Coronary artery (tissue), 2 donors: Measurements from ENCODE around the gene PPP1R12B.
A peak's percentile ranks its signal among the peaks of the same experiment; 100 is the strongest.

Source experiments
- DNase-seq: peaks from one replicate; pipeline ENCODE4 v3.0.0-alpha.2; 2017; ENCODE audit warnings: low spot score
- H3K27ac ChIP-seq, 2 donors: fragments of 200-600 bp; sonication (generic); one replicate each; pipeline ENCODE4 v1.5.1; 2016 to 2019
- H3K4me3 ChIP-seq: fragments of 200-600 bp; sonication (generic); 2 replicates; pipeline ENCODE4 v1.5.1; 2016; ENCODE audit warnings: mild to moderate bottlenecking, moderate library complexity
- TF ChIP-seq, protein P1 (sequence below): fragments of 200-600 bp; sonication (generic); IDR thresholded peaks from one replicate; pipeline ENCODE4 v1.5.1; 2019; ENCODE audit warnings: antibody characterized with exemption

The PPP1R12B gene

DNA sequence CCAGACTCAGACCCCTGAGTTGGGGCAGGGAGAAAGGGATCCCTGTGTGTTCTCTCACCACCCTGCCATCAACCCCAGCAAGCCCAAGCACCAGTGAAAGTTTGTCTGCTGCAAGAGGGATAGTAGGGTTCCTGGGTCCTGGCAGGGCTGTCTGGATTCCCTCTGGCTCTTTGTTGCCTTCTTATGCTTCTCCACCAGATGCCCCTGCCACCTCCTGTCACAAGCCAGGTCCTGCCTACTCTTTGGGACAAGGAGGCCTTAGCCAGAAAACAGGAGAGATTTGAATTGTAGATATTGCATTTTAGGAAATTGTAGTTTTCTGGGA is 28.5 kb upstream of the PPP1R12B start:
- H3K4me3 ChIP-seq, result no peak overlapping the region
- DNase-seq, result no peak
- no peak overlapping the region for H3K27ac ChIP-seq
- TF ChIP-seq, protein P1, sequence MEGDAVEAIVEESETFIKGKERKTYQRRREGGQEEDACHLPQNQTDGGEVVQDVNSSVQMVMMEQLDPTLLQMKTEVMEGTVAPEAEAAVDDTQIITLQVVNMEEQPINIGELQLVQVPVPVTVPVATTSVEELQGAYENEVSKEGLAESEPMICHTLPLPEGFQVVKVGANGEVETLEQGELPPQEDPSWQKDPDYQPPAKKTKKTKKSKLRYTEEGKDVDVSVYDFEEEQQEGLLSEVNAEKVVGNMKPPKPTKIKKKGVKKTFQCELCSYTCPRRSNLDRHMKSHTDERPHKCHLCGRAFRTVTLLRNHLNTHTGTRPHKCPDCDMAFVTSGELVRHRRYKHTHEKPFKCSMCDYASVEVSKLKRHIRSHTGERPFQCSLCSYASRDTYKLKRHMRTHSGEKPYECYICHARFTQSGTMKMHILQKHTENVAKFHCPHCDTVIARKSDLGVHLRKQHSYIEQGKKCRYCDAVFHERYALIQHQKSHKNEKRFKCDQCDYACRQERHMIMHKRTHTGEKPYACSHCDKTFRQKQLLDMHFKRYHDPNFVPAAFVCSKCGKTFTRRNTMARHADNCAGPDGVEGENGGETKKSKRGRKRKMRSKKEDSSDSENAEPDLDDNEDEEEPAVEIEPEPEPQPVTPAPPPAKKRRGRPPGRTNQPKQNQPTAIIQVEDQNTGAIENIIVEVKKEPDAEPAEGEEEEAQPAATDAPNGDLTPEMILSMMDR, result no peak

DNA sequence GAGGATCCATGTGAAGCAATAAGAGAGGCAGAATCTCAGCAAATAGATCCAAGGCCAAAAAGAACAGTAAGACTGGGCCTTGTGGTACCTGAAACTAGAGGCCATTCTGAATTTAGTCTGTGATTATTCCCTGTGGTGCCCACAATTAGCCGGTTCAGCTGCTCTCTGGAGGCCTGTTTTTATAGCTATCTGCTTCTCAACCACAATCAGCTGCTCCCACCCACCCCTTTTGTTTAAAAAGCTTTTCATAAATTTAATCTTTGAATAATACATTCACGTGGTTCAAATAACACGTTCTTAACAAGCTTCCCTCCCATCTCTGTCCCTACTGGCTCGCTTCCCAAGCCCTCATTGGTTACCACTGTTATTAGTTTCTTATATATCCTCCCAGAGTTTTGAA is 24.8 kb upstream of the PPP1R12B start:
- H3K4me3 ChIP-seq, result no peak overlapping the region
- TF ChIP-seq, protein P1, result no peak
- H3K27ac ChIP-seq, result no peak overlapping the region
- no peak for DNase-seq

DNA sequence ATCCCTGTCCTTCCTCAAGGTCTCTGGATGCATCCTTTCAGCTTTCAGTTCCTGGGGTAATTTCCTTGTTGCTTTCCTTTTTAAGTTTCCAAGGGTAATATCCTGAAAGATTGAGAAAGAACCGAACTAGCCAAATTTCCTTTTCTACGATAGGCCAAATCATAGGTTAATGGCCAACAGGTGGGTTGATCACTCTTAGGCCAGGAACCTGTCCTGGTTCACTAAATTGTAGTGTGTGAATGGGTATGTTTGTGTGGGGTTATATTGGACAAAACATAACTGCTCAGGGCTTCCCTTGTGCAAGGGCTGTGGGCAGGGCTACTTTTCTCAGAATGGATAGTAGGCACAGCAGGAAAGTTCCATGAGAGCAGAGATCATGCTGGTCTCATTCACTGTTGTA is 23.9 kb upstream of the PPP1R12B start:
- no peak for DNase-seq
- TF ChIP-seq, protein P1, result no peak
- Histone ChIP-seq H3K27ac (no peak overlapping the region), H3K4me3 (no peak overlapping the region)

DNA sequence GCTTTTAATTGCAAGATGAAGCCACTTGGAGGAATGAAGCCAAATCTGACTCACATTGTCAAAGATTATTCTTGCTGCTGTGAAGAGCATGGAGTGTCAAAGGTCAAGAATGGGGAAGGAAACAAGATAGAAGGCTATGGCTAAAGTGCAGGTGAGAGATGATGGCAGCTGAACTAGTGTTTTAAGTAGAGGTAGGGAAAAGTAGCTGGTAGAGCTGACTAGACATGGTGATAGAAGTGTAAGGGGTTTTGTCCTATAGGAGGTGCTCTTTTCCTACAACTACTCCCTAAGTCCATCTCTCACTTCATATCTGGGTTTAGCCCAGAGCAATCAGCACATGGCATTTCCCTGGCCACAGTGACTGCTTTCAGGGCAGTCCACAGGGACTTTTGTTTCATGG is 18.6 kb upstream of the PPP1R12B start:
- H3K27ac ChIP-seq, result no peak overlapping the region
- TF ChIP-seq, protein P1, result no peak
- H3K4me3 ChIP-seq, result no peak overlapping the region
- DNase-seq, result no peak

DNA sequence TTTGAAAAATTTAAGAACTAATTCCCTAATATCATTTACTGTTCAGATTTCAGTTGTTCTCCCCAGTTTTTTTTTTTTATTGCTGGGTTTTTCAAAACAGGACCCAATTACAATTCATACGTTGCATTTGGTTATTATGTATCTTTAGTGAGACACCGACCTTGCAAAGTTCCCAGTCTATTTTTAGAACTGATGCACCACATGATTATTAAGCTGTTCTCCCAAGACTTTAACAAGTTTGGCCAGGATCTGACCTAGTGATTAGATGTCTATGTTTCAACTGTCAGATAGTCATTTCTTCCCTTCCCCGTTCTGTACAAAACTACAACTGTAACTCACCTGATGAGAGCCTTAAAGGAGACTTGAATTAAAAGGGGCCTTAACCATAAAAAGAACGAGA is 14.6 kb upstream of the PPP1R12B start:
- Histone ChIP-seq H3K27ac (no peak overlapping the region), H3K4me3 (no peak overlapping the region)
- DNase-seq, result no peak
- TF ChIP-seq, protein P1, result no peak

DNA sequence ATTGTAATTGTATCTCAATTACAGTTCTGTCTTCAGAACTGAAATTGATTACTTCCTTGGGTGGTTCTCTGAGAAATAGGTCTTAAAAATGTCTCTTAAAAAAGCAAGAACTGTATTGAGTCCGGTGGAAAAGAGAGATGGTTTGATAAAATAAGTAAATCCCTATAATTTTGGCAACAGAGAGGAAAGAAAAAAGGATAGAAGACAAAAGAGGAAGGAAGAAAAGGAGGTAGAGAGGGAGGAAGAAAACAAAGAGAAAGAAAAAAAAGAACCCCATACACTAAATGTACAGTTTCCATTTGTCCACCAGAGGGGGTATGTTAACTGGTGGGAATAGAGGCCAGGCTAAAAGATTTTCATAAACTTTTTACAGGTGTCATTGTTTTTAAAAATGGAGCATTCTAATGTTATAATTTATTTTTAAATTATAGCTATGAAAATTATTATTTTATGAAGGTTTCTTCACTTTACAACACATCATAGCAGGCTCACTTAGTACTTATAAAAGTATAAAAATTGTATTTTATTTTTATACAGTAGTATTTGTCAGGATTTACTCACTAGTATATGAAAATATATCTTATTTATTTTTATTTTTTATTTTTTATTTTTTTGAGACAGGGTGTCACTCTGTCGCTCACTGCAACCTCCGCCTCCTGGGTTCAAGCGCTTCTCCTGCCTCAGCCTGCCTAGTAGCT is 4.7 kb upstream of the PPP1R12B start:
- DNase-seq, result no peak
- Histone ChIP-seq H3K4me3 (no peak overlapping the region), H3K27ac (no peak overlapping the region)
- TF ChIP-seq, protein P1, result peak; percentile 75

DNA sequence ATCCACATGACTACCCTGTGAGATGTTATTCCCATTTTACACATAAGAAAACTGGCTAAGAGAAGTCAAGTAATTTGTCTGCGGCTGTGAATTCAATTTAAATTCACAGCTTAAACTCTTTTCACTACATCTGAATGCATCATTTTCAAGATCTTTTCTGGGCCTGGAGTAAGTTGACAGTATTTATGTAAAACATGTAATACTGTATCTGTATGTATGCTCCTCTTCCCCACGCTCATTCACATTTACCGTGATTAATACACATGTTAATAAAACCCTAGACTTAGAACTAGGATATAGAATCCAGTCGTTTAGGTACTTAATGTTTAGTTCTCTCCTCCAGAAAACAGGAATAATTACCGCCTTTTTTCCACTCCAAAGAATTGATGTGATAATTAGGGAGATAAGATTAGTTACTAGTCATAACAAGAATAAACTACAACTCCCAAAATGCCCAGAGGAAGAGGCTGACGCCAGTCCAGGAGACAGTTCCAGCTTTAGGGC is 442 bp upstream of the PPP1R12B start:
- DNase-seq, result no peak
- Histone ChIP-seq H3K27ac (peak overlapping the region in 1 of 2 donors; percentile 76), H3K4me3 (no peak overlapping the region)
- TF ChIP-seq, protein P1, result no peak
